ENCODE results near the gene TAL1. TPM values are rescaled to one million over a fixed set of nuclear protein-coding genes. Genes with fewer than 3 reads are reported as not detected.
A peak's percentile ranks its signal among the peaks of the same experiment; 100 is the strongest.

TAL1 gene
- total and polyA plus RNA-seq, 11 donors, result 1.8 to 3.9 (median 2.9) TPM

DNA sequence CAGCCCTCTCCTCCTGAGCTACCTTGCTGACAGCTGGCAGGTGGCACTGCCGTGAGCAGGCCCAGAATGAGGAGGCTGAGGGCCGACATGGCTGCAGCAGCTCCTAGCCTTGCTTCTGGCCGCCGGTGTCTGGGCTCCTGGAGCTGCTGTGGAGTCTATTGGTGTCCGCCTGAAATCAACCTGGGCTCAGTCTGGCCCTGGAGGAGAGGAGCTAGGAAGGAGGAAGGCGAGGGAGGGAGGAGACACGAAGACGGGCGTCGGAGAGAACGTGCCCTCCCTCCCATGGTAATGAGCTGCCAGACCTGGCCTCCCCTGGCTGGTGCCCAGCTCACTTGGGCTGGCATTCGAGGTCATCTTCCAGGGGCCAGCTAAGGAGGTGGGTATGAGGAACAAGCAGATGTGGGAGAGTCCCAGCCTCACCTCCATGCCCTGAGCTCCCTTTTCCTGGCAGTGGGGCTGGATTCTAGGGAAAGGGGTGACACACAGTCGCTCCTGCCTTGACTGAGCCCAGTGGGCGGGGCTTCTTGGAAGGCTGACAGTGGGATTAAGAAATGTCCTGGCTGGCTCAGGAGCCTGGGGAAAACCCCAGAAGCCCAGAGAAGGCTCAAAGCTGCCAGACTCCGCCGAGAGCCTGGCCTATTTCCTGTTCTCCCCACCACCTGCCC is 42.0 kb downstream of the TAL1 start, which contains the start of gene PDZK1IP1:
TSS of gene PDZK1IP1 (minus strand) at position 193 of the 665 bp plus-strand sequence. CDS start at position 89, 104 bp downstream.
- Histone ChIP-seq H3K27me3 (peaks cover 0 to 3% (median 0%) of the 10 kb centered on the region in 9 donors), H3K27ac (peak within 1 kb of the TSS in 2 of 12 donors; percentile 13 to 17), H3K36me3 (no peaks in the 10 kb centered on the region), H3K9me3 (no peaks in the 10 kb centered on the region), H3K4me3 (no peak within 1 kb of the TSS), H3K4me1 (peaks cover 0 to 25% (median 14%) of the 10 kb centered on the region in 12 donors)
- DNase-seq (peak in 4 of 5 donors; percentile 42 to 80 (median 64)), ATAC-seq (peak; percentile 22 to 80 (median 72))
- no peak for TF ChIP-seq POLR2A (IDR thresholded peaks at IDR 0.05)
- TF ChIP-seq, protein P1, sequence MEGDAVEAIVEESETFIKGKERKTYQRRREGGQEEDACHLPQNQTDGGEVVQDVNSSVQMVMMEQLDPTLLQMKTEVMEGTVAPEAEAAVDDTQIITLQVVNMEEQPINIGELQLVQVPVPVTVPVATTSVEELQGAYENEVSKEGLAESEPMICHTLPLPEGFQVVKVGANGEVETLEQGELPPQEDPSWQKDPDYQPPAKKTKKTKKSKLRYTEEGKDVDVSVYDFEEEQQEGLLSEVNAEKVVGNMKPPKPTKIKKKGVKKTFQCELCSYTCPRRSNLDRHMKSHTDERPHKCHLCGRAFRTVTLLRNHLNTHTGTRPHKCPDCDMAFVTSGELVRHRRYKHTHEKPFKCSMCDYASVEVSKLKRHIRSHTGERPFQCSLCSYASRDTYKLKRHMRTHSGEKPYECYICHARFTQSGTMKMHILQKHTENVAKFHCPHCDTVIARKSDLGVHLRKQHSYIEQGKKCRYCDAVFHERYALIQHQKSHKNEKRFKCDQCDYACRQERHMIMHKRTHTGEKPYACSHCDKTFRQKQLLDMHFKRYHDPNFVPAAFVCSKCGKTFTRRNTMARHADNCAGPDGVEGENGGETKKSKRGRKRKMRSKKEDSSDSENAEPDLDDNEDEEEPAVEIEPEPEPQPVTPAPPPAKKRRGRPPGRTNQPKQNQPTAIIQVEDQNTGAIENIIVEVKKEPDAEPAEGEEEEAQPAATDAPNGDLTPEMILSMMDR (IDR thresholded peaks at IDR 0.05), result no peak
- intact Hi-C loops (cut with DNase I), result loop anchor here in 8 of 10 donors (5.0 to 10.0 kb wide), 9 partner anchors 42 to 537 kb away; partner anchors contain the start of gene TAL1 (in 1 of the 8)
- WGBS, 4 donors, result 43 to 61% (median 53%) methylated on average over 11 to 16 of the region's 16 CpGs

DNA sequence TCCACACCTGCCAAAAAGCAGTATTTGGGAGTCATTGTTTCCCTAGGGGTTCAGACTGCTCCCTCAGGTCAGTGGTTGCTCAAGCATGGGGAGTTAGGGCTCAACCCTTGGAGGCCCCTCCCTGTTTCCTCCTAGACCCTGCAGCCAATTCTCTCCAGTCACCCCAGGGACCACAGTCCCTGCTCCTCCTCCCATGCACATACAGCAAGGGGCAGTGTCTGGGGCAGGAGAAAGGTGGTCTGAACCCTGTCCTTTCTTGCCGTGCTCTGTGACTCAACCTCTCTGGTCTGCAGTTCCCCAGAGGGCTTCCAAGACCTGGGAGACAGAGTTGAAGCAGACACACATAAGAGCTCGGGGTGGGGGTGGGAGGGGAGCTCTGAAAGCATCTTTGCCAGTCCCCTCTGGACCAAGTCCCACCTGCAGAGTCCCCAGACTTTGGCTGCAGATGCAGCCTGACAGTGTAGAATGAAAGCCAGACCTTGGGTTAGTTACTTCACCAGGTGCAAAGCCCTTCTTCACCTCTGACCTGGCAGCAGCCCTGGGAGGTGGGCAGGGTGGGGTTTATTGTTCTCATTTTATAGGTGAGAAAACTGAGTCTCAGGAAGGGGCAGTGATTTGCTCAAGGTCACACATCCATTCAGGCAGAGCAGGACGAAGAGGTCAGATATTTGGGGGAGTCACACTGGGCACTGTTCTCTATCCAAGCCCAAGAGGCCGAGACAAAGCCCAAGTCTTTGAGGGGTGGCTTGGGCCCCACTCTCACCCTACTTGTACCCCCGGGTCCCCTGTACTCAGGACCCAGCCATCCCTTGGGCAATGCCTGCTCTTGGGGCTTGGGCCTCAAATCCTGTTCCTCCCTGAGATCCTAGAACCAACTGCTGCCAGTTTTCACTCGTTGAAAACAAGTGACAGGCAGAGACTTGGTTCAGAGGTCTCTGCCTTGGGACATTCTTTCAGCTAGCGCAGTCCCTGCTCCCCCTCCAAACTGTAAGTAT is 42.9 kb downstream of the TAL1 start:
- Histone ChIP-seq H3K4me1 (peaks cover 0 to 25% (median 14%) of the 10 kb centered on the region in 12 donors), H3K27me3 (peaks cover 0 to 3% (median 0%) of the 10 kb centered on the region in 9 donors), H3K9me3 (no peaks in the 10 kb centered on the region), H3K27ac (peak overlapping the region in 1 of 12 donors; percentile 17), H3K36me3 (no peaks in the 10 kb centered on the region), H3K4me3 (no peak overlapping the region)
- ATAC-seq, result no peak
- no peak for DNase-seq
- TF ChIP-seq, protein P1 (IDR thresholded peaks at IDR 0.05), result no peak
- TF ChIP-seq POLR2A (IDR thresholded peaks at IDR 0.05), result no peak
- intact Hi-C loops (cut with DNase I), result loop anchor here in 5 of 10 donors (5.0 to 10.0 kb wide), 5 partner anchors 136 to 536 kb away; no protein-coding TSS in a partner anchor
- whole genome bisulfite sequencing, 4 donors, result 80 to 89% (median 85%) methylated on average over 5 to 7 of the region's 7 CpGs

DNA sequence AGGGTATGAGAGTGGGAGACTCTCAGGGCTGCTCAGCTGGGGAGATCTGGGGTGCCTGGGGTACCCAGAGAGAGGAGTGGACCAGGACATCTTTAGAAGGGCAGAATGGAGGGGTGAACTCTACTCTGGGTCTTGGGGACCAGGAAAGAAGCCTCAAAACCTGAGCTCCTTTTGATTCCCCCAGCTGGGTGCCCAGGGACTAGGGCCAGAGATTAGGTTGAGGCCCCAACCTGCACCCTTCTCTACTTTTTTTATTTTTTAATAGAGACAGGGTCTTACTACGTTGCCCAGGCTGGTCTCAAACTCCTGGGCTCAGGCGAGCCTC is 44.1 kb downstream of the TAL1 start:
- WGBS, 4 donors, result 87 to 94% (median 93%) methylated on average over 2 of the region's 2 CpGs
- no peak for DNase-seq
- intact Hi-C loops (cut with DNase I), result loop anchor here in 5 of 10 donors (5.0 to 10.0 kb wide), 5 partner anchors 137 to 537 kb away; no protein-coding TSS in a partner anchor

More for the DNA sequence above, 44.1 kb downstream of the TAL1 start:
- H3K9me3 ChIP-seq, result no peaks in the 10 kb centered on the region
- no peaks in the 10 kb centered on the region for H3K36me3 ChIP-seq
- no peak overlapping the region for H3K27ac ChIP-seq
- TF ChIP-seq POLR2A (IDR thresholded peaks at IDR 0.05), result no peak
- TF ChIP-seq, protein P1 (IDR thresholded peaks at IDR 0.05), result no peak
- ATAC-seq, result no peak
- no peak overlapping the region for H3K4me3 ChIP-seq
- peaks cover 0 to 7% (median 0%) of the 10 kb centered on the region in 9 donors for H3K27me3 ChIP-seq
- H3K4me1 ChIP-seq, result peaks cover 0 to 22% (median 13%) of the 10 kb centered on the region in 12 donors
